ENCODE measurements around the gene DHX35.

DHX35 gene

GRCh38 chr20:38952153-38952552 lies 10.0 kb upstream of the DHX35 start:
- no CpG with 5 or more reads among the region's 6 CpGs for WGBS, 2 donors (ENCODE audit: extremely low coverage in 2 of 2, insufficient read length in 2 of 2, insufficient replicate concordance in 1 of 2)
- Histone ChIP-seq H2AK5ac (ENCODE audit: low read depth, low read length) (no peak overlapping the region), H3K23ac (ENCODE audit: low read depth, low read length, poor library complexity) (no peak overlapping the region), H4K91ac (ENCODE audit: low read depth, low read length, poor library complexity) (no peak overlapping the region), H3K9me3 (replicated peaks in 1 of 2; ENCODE audit: control insufficient read depth in 2 of 2, insufficient read depth in 1 of 2, low read depth in 1 of 2, low read length in 2 of 2) (no peaks in the 10 kb centered on the region), H3K4ac (ENCODE audit: low read length) (no peak overlapping the region), H3K4me3 (ENCODE audit: low read length in 2 of 2) (no peak overlapping the region), H3K79me1 (ENCODE audit: low read depth, low read length) (peaks cover 11% of the 10 kb centered on the region), H2AFZ (ENCODE audit: low read length) (no peak overlapping the region), H2BK120ac (ENCODE audit: low read depth, low read length) (no peak overlapping the region), H3K27ac (replicated peaks; ENCODE audit: low read length) (no peak overlapping the region), H3K4me2 (ENCODE audit: insufficient read depth, low read length, poor library complexity, severe bottlenecking) (no peak overlapping the region), H3K4me1 (ENCODE audit: control insufficient read depth in 2 of 2, insufficient read depth in 1 of 2, low read depth in 1 of 2, low read length in 2 of 2) (no peaks in the 10 kb centered on the region), H3K27me3 (ENCODE audit: control insufficient read depth in 3 of 3, insufficient read depth in 3 of 3, low read depth in 1 of 3, low read length in 3 of 3) (no peaks in the 10 kb centered on the region), H3K9ac (ENCODE audit: low read depth, low read length, poor library complexity) (no peak overlapping the region), H2BK15ac (ENCODE audit: low read length) (no peak overlapping the region), H3K36me3 (replicated peaks in 1 of 2; ENCODE audit: control insufficient read depth in 2 of 2, insufficient read depth in 2 of 2, low read length in 2 of 2) (peaks cover 40 to 78% of the 10 kb centered on the region in 2 donors), H2BK12ac (ENCODE audit: low read length) (no peak overlapping the region), H3K14ac (ENCODE audit: low read length) (no peak overlapping the region), H2BK5ac (ENCODE audit: low read length) (no peak overlapping the region), H3K18ac (ENCODE audit: low read length) (no peak overlapping the region), H4K8ac (ENCODE audit: low read depth, low read length) (no peak overlapping the region)
- DNase-seq (ENCODE audit: low spot score): no peak

GRCh38 chr20:38953630-38954340 lies 8.4 kb upstream of the DHX35 start:
- Histone ChIP-seq H3K4me3 (ENCODE audit: low read length in 2 of 2) (no peak overlapping the region), H3K27ac (replicated peaks; ENCODE audit: low read length) (no peak overlapping the region), H4K91ac (ENCODE audit: low read depth, low read length, poor library complexity) (no peak overlapping the region), H2BK5ac (ENCODE audit: low read length) (no peak overlapping the region), H3K9ac (ENCODE audit: low read depth, low read length, poor library complexity) (no peak overlapping the region), H2AK5ac (ENCODE audit: low read depth, low read length) (no peak overlapping the region), H3K36me3 (replicated peaks in 1 of 2; ENCODE audit: control insufficient read depth in 2 of 2, insufficient read depth in 2 of 2, low read length in 2 of 2) (peaks cover 28 to 62% of the 10 kb centered on the region in 2 donors), H3K9me3 (replicated peaks in 1 of 2; ENCODE audit: control insufficient read depth in 2 of 2, insufficient read depth in 1 of 2, low read depth in 1 of 2, low read length in 2 of 2) (no peaks in the 10 kb centered on the region), H3K4ac (ENCODE audit: low read length) (no peak overlapping the region), H3K79me1 (ENCODE audit: low read depth, low read length) (peaks cover 7% of the 10 kb centered on the region), H2AFZ (ENCODE audit: low read length) (no peak overlapping the region), H3K27me3 (ENCODE audit: control insufficient read depth in 3 of 3, insufficient read depth in 3 of 3, low read depth in 1 of 3, low read length in 3 of 3) (no peaks in the 10 kb centered on the region), H3K18ac (ENCODE audit: low read length) (no peak overlapping the region), H2BK15ac (ENCODE audit: low read length) (no peak overlapping the region), H2BK120ac (ENCODE audit: low read depth, low read length) (no peak overlapping the region), H3K14ac (ENCODE audit: low read length) (no peak overlapping the region), H2BK12ac (ENCODE audit: low read length) (no peak overlapping the region), H4K8ac (ENCODE audit: low read depth, low read length) (no peak overlapping the region), H3K23ac (ENCODE audit: low read depth, low read length, poor library complexity) (no peak overlapping the region), H3K4me2 (ENCODE audit: insufficient read depth, low read length, poor library complexity, severe bottlenecking) (no peak overlapping the region), H3K4me1 (ENCODE audit: control insufficient read depth in 2 of 2, insufficient read depth in 1 of 2, low read depth in 1 of 2, low read length in 2 of 2) (no peaks in the 10 kb centered on the region)
- no peak for DNase-seq (ENCODE audit: low spot score)
- WGBS, 2 donors (ENCODE audit: extremely low coverage in 2 of 2, insufficient read length in 2 of 2, insufficient replicate concordance in 1 of 2): no CpG with 5 or more reads among the region's 8 CpGs

DNA sequence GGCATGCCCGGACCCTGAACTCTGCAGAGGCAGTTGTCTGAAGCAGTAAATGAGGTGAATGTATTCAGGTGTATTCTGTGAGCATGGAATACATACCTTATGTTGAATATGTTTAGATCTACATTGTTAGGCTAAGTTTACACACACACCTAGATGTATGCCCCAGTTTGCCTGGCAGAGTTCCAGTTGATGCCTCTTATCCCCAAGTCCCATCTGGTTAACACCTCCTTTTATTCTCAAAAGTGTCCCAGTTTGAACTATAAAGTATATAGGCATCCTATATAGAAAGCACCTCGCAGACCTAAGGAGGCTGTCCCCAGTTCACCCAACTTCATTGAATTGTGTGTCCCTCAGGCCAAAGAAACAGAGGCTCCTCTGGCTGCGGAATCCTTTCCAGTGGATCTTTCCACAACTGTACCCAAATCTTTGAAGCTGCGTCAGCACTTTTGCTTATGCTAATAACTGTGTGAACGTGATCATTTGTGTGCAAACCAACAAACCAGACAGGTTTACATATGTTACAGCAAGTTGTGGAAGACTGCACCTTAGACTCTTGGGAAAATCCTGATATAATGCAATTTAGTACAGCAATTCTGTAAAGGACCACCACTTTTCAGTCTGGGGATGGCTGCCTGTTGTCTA lies 4.8 kb upstream of the DHX35 start:
- H3K18ac ChIP-seq (ENCODE audit: low read length): no peak overlapping the region
- no peak overlapping the region for H2BK12ac ChIP-seq (ENCODE audit: low read length)
- H3K4me3 ChIP-seq (ENCODE audit: low read length in 2 of 2): no peak overlapping the region
- peaks cover 3 to 6% of the 10 kb centered on the region in 2 donors for H3K4me1 ChIP-seq (ENCODE audit: control insufficient read depth in 2 of 2, insufficient read depth in 1 of 2, low read depth in 1 of 2, low read length in 2 of 2)
- H2BK15ac ChIP-seq (ENCODE audit: low read length): no peak overlapping the region
- WGBS, 2 donors (ENCODE audit: extremely low coverage in 2 of 2, insufficient read length in 2 of 2, insufficient replicate concordance in 1 of 2): no CpG with 5 or more reads among the region's 5 CpGs
- H3K36me3 ChIP-seq (replicated peaks in 1 of 2; ENCODE audit: control insufficient read depth in 2 of 2, insufficient read depth in 2 of 2, low read length in 2 of 2): peaks cover 10 to 26% of the 10 kb centered on the region in 2 donors
- H3K4ac ChIP-seq (ENCODE audit: low read length): no peak overlapping the region
- no peaks in the 10 kb centered on the region for H3K9me3 ChIP-seq (replicated peaks in 1 of 2; ENCODE audit: control insufficient read depth in 2 of 2, insufficient read depth in 1 of 2, low read depth in 1 of 2, low read length in 2 of 2)
- no peak overlapping the region for H2BK5ac ChIP-seq (ENCODE audit: low read length)
- no peak overlapping the region for H2AFZ ChIP-seq (ENCODE audit: low read length)
- H3K27ac ChIP-seq (replicated peaks; ENCODE audit: low read length): no peak overlapping the region
- no peak overlapping the region for H2BK120ac ChIP-seq (ENCODE audit: low read depth, low read length)
- DNase-seq (ENCODE audit: low spot score): no peak
- no peak overlapping the region for H4K8ac ChIP-seq (ENCODE audit: low read depth, low read length)
- H3K27me3 ChIP-seq (ENCODE audit: control insufficient read depth in 3 of 3, insufficient read depth in 3 of 3, low read depth in 1 of 3, low read length in 3 of 3): no peaks in the 10 kb centered on the region
- H3K4me2 ChIP-seq (ENCODE audit: insufficient read depth, low read length, poor library complexity, severe bottlenecking): no peak overlapping the region
- H3K23ac ChIP-seq (ENCODE audit: low read depth, low read length, poor library complexity): no peak overlapping the region
- H3K79me1 ChIP-seq (ENCODE audit: low read depth, low read length): peaks cover 3% of the 10 kb centered on the region
- H3K9ac ChIP-seq (ENCODE audit: low read depth, low read length, poor library complexity): no peak overlapping the region
- no peak overlapping the region for H3K14ac ChIP-seq (ENCODE audit: low read length)
- no peak overlapping the region for H2AK5ac ChIP-seq (ENCODE audit: low read depth, low read length)
- no peak overlapping the region for H4K91ac ChIP-seq (ENCODE audit: low read depth, low read length, poor library complexity)

DNA sequence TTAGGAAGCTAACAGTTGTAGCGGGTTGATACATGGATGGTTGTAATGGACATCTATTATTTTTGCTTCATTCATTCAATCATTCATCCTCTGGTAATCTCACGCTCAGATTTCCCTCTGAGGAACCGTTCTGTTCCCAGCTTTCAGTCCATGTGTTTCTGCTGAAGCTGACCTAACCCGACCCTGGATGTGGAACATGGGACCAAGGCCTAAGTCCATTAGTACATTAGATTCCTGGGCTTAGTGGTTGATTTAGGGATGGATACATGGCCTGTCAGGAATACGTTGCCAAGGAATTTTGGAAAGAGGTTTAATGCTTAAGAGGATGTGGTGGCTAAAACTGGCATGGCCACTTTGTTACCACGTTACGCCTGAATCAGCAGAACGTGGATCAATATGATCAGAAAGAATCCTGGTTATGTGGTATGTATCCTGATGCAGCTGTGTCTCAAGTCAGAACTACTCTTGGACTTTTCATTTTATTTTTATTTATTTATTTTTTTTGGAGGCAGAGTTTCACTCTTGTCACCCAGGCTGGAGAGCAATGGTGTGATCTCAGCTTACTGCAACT lies 4.1 kb upstream of the DHX35 start:
- Histone ChIP-seq H3K4ac (ENCODE audit: low read length) (no peak overlapping the region), H4K91ac (ENCODE audit: low read depth, low read length, poor library complexity) (no peak overlapping the region), H2BK120ac (ENCODE audit: low read depth, low read length) (no peak overlapping the region), H3K9ac (ENCODE audit: low read depth, low read length, poor library complexity) (no peak overlapping the region), H2BK5ac (ENCODE audit: low read length) (no peak overlapping the region), H2BK15ac (ENCODE audit: low read length) (no peak overlapping the region), H3K18ac (ENCODE audit: low read length) (no peak overlapping the region), H3K27me3 (ENCODE audit: control insufficient read depth in 3 of 3, insufficient read depth in 3 of 3, low read depth in 1 of 3, low read length in 3 of 3) (no peaks in the 10 kb centered on the region), H3K9me3 (replicated peaks in 1 of 2; ENCODE audit: control insufficient read depth in 2 of 2, insufficient read depth in 1 of 2, low read depth in 1 of 2, low read length in 2 of 2) (no peaks in the 10 kb centered on the region), H3K23ac (ENCODE audit: low read depth, low read length, poor library complexity) (no peak overlapping the region), H3K4me2 (ENCODE audit: insufficient read depth, low read length, poor library complexity, severe bottlenecking) (no peak overlapping the region), H3K79me1 (ENCODE audit: low read depth, low read length) (peaks cover 3% of the 10 kb centered on the region), H3K36me3 (replicated peaks in 1 of 2; ENCODE audit: control insufficient read depth in 2 of 2, insufficient read depth in 2 of 2, low read length in 2 of 2) (peaks cover 9 to 20% of the 10 kb centered on the region in 2 donors), H2AK5ac (ENCODE audit: low read depth, low read length) (no peak overlapping the region), H2BK12ac (ENCODE audit: low read length) (no peak overlapping the region), H3K4me1 (ENCODE audit: control insufficient read depth in 2 of 2, insufficient read depth in 1 of 2, low read depth in 1 of 2, low read length in 2 of 2) (peaks cover 3 to 6% of the 10 kb centered on the region in 2 donors), H3K27ac (replicated peaks; ENCODE audit: low read length) (no peak overlapping the region), H2AFZ (ENCODE audit: low read length) (no peak overlapping the region), H3K14ac (ENCODE audit: low read length) (no peak overlapping the region), H4K8ac (ENCODE audit: low read depth, low read length) (no peak overlapping the region), H3K4me3 (ENCODE audit: low read length in 2 of 2) (no peak overlapping the region)
- no peak for DNase-seq (ENCODE audit: low spot score)
- no CpG with 5 or more reads among the region's 8 CpGs for WGBS, 2 donors (ENCODE audit: extremely low coverage in 2 of 2, insufficient read length in 2 of 2, insufficient replicate concordance in 1 of 2)
